ENCODE results near the gene GPATCH1. TPM values are rescaled to one million over a fixed set of nuclear protein-coding genes. Genes with fewer than 3 reads are reported as not detected.

GPATCH1 gene
- total and polyA plus RNA-seq, 4 donors: 2.5 to 5.2 (median 3.6) TPM

DNA sequence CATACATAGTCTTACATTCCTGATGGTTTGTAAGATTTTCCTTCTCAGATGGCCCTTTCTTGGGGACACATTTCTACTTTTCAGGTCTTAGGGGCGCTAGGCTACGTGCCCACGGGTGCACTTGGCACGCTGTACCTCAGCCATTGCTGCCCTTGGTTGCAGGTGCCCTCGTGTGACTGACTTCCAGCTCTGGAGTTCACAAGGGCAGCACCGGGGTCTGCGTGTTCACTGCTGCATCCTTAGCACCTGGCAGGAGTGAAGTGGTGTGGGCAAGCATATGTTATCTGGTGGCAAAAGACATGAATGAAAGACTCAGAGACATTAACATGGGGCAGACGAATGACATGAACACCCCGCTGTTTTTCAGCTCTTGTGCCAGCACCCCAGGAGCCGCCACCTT is 37.7 kb downstream of the GPATCH1 start:
- no peak for DNase-seq (ENCODE audit: low spot score)
- Histone ChIP-seq H3K36me3 (ENCODE audit: control insufficient read depth in 4 of 4, insufficient read depth in 3 of 4, low read depth in 1 of 4, low read length in 3 of 4) (peaks cover 9 to 21% (median 18%) of the 10 kb centered on the region in 4 donors), H3K27me3 (ENCODE audit: control insufficient read depth in 4 of 4, insufficient read depth in 4 of 4, low read length in 3 of 4) (no peaks in the 10 kb centered on the region), H3K4me3 (ENCODE audit: low read depth in 1 of 3, low read length in 3 of 3) (no peak overlapping the region), H3K27ac (ENCODE audit: low read depth in 1 of 2, low read length in 2 of 2) (no peak overlapping the region), H3K9me3 (ENCODE audit: control insufficient read depth in 4 of 4, low read length in 3 of 4) (no peaks in the 10 kb centered on the region), H3K4me1 (ENCODE audit: control insufficient read depth in 4 of 4, insufficient read depth in 4 of 4, low read length in 3 of 4) (peaks cover 0 to 14% (median 4%) of the 10 kb centered on the region in 4 donors), H3K9ac (ENCODE audit: low read depth in 1 of 2, low read length in 2 of 2) (no peak overlapping the region)
- WGBS: 91% methylated on average over 10 of the region's 10 CpGs
- TF ChIP-seq, protein P1, sequence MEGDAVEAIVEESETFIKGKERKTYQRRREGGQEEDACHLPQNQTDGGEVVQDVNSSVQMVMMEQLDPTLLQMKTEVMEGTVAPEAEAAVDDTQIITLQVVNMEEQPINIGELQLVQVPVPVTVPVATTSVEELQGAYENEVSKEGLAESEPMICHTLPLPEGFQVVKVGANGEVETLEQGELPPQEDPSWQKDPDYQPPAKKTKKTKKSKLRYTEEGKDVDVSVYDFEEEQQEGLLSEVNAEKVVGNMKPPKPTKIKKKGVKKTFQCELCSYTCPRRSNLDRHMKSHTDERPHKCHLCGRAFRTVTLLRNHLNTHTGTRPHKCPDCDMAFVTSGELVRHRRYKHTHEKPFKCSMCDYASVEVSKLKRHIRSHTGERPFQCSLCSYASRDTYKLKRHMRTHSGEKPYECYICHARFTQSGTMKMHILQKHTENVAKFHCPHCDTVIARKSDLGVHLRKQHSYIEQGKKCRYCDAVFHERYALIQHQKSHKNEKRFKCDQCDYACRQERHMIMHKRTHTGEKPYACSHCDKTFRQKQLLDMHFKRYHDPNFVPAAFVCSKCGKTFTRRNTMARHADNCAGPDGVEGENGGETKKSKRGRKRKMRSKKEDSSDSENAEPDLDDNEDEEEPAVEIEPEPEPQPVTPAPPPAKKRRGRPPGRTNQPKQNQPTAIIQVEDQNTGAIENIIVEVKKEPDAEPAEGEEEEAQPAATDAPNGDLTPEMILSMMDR (IDR thresholded peaks at IDR 0.05; ENCODE audit: low read depth, low read length, missing input control): no peak
- TF ChIP-seq NR2F2 (IDR thresholded peaks at IDR 0.05) (no peak), JUND (IDR thresholded peaks at IDR 0.05) (no peak), FOXA1 (IDR thresholded peaks at IDR 0.05) (no peak), MAX (IDR thresholded peaks at IDR 0.05) (no peak), HNF4A (conservative IDR thresholded peaks at IDR 0.05) (no peak), YY1 (IDR thresholded peaks at IDR 0.05) (no peak), FOXA2 (IDR thresholded peaks at IDR 0.05) (no peak), TAF1 (conservative IDR thresholded peaks at IDR 0.05) (no peak), RXRA (IDR thresholded peaks at IDR 0.05) (no peak), REST (IDR thresholded peaks at IDR 0.05) (no peak), SP1 (IDR thresholded peaks at IDR 0.05) (no peak), HNF4G (IDR thresholded peaks at IDR 0.05) (no peak)
- TF ChIP-seq, protein P2, sequence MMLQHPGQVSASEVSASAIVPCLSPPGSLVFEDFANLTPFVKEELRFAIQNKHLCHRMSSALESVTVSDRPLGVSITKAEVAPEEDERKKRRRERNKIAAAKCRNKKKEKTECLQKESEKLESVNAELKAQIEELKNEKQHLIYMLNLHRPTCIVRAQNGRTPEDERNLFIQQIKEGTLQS (IDR thresholded peaks at IDR 0.05): no peak

DNA sequence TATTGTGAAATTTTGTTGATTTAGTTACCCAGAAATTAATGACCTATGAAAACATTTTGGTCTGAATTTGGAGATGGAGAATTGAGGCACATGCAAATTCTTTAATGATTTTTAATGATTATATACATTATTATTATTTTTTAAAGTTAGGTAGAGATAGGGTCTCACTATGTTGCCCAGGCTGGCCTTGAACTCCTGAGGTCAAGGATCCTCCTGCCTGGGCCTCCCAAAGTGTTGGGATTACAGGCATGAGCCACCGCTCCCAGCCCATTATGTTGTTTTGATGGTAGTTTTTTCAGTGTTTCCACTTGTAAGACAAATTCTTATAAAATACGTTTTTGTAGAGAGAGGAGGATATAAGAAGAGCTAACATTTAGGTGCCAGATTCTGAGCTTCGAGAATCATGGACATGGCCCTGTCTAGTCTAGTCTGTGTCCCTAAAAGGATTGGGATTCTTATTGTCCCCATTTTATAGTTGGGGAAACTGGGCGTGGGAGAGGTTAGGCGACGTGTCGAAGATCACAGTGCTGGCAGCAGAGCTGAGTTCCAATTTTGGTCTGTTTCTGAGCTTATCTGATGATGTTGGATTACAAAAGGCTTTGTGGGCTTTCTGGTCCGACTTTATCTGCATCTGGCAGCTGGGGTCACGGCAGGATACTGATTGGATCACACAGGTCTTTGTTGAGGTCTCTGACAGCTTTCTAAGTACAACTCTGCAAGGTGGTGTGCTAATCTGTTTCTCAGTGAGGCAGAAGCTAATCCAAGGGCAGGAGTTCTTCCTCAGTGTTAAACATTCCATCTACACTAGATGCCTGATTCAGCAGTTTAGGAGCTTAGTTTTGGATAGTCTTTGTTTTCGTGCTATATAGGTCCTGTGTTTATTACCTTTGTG is 43.5 kb downstream of the GPATCH1 start:
- H3K9me3 ChIP-seq (ENCODE audit: control insufficient read depth in 4 of 4, low read length in 3 of 4): no peaks in the 10 kb centered on the region
- H3K27me3 ChIP-seq (ENCODE audit: control insufficient read depth in 4 of 4, insufficient read depth in 4 of 4, low read length in 3 of 4): no peaks in the 10 kb centered on the region
- WGBS: 84% methylated on average over 10 of the region's 10 CpGs
- H3K9ac ChIP-seq (ENCODE audit: low read depth in 1 of 2, low read length in 2 of 2): no peak overlapping the region
- no peak for DNase-seq (ENCODE audit: low spot score)
- no peak overlapping the region for H3K27ac ChIP-seq (ENCODE audit: low read depth in 1 of 2, low read length in 2 of 2)
- no peak overlapping the region for H3K4me3 ChIP-seq (ENCODE audit: low read depth in 1 of 3, low read length in 3 of 3)
- H3K36me3 ChIP-seq (ENCODE audit: control insufficient read depth in 4 of 4, insufficient read depth in 3 of 4, low read depth in 1 of 4, low read length in 3 of 4): peaks cover 5 to 16% (median 8%) of the 10 kb centered on the region in 4 donors
- H3K4me1 ChIP-seq (ENCODE audit: control insufficient read depth in 4 of 4, insufficient read depth in 4 of 4, low read length in 3 of 4): no peaks in the 10 kb centered on the region
- TF ChIP-seq FOXA1 (IDR thresholded peaks at IDR 0.05) (no peak), YY1 (IDR thresholded peaks at IDR 0.05) (no peak), RAD21 (IDR thresholded peaks at IDR 0.05) (no peak), HNF4A (conservative IDR thresholded peaks at IDR 0.05) (no peak), TAF1 (conservative IDR thresholded peaks at IDR 0.05) (no peak), FOXA2 (IDR thresholded peaks at IDR 0.05) (no peak), EGR1 (IDR thresholded peaks at IDR 0.05; ENCODE audit: low read depth in 2 of 2) (no peak), NR2F2 (IDR thresholded peaks at IDR 0.05) (no peak), RXRA (IDR thresholded peaks at IDR 0.05) (no peak), REST (IDR thresholded peaks at IDR 0.05) (no peak)
- TF ChIP-seq, protein P2 (IDR thresholded peaks at IDR 0.05): no peak
- TF ChIP-seq, protein P1 (IDR thresholded peaks at IDR 0.05; ENCODE audit: low read depth, low read length, missing input control): no peak
